ENCODE data around the gene ARMC2. TPM values are rescaled to one million over a fixed set of nuclear protein-coding genes. Genes with fewer than 3 reads are reported as not detected.

Gene ARMC2
- total RNA-seq, 2 experiments from 2014 or later: 5.2 to 5.7 TPM

GRCh38 chr6:108846628-108847027, 1.6 kb upstream of the ARMC2 start:
- DNase-seq: no peak
- TF ChIP-seq, protein P1, sequence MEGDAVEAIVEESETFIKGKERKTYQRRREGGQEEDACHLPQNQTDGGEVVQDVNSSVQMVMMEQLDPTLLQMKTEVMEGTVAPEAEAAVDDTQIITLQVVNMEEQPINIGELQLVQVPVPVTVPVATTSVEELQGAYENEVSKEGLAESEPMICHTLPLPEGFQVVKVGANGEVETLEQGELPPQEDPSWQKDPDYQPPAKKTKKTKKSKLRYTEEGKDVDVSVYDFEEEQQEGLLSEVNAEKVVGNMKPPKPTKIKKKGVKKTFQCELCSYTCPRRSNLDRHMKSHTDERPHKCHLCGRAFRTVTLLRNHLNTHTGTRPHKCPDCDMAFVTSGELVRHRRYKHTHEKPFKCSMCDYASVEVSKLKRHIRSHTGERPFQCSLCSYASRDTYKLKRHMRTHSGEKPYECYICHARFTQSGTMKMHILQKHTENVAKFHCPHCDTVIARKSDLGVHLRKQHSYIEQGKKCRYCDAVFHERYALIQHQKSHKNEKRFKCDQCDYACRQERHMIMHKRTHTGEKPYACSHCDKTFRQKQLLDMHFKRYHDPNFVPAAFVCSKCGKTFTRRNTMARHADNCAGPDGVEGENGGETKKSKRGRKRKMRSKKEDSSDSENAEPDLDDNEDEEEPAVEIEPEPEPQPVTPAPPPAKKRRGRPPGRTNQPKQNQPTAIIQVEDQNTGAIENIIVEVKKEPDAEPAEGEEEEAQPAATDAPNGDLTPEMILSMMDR (IDR thresholded peaks at IDR 0.05): no peak
- Mint-ChIP-seq H3K27ac (peak overlapping the region; percentile 14), H3K36me3 (ENCODE audit: low read depth) (no peaks in the 10 kb centered on the region), H3K4me3 (peak overlapping the region; percentile 70), H3K4me1 (ENCODE audit: low read depth) (peaks cover 35% of the 10 kb centered on the region), H3K27me3 (peaks cover 3% of the 10 kb centered on the region), H3K9me3 (no peaks in the 10 kb centered on the region)
- CTCF ChIA-PET: no interaction called here
- intact Hi-C loops (cut with DNase I, micrococcal nuclease): loop anchor here in 1 of 2 experiments (5.0 to 10.0 kb wide), 4 partner anchors 166 to 772 kb away; partner anchors contain the start of genes OSTM1, SESN1 and ZBTB24
- Histone ChIP-seq H3K36me3 (ENCODE audit: insufficient read depth, low read length) (no peaks in the 10 kb centered on the region), H3K27ac (ENCODE audit: low read depth in 1 of 2, low read length in 2 of 2) (no peak overlapping the region), H3K27me3 (ENCODE audit: control insufficient read depth in 1 of 2, insufficient read depth in 2 of 2, low read length in 2 of 2) (no peaks in the 10 kb centered on the region), H3K9me3 (ENCODE audit: control insufficient read depth in 1 of 2, insufficient read depth in 1 of 2, low read length in 2 of 2) (no peaks in the 10 kb centered on the region), H3K4me3 (ENCODE audit: low read length) (no peak overlapping the region), H3K4me1 (ENCODE audit: insufficient read depth, low read length) (peaks cover 16% of the 10 kb centered on the region)
- ATAC-seq (ENCODE audit: poor library complexity): no peak
- POLR2A ChIA-PET: interaction anchor here (1.2 to 1.8 kb wide), 3 partner anchors 10 to 227 kb away, joined by 3 to 6 read pairs (median 3); no protein-coding TSS in a partner anchor

- H3K36me3 Mint-ChIP-seq (ENCODE audit: low read depth): no peaks in the 10 kb centered on the region
- H3K4me3 Mint-ChIP-seq: peak overlapping the region; percentile 92
- no peaks in the 10 kb centered on the region for H3K27me3 Mint-ChIP-seq
- intact Hi-C loops (cut with DNase I, micrococcal nuclease): loop anchor here in 1 of 2 experiments (1.0 to 10.0 kb wide), 5 partner anchors 165 to 773 kb away; partner anchors contain the start of genes OSTM1, SESN1 and ZBTB24
- no peaks in the 10 kb centered on the region for H3K36me3 ChIP-seq (ENCODE audit: insufficient read depth, low read length)
- no peaks in the 10 kb centered on the region for H3K27me3 ChIP-seq (ENCODE audit: control insufficient read depth in 1 of 2, insufficient read depth in 2 of 2, low read length in 2 of 2)
- ATAC-seq (ENCODE audit: poor library complexity) (no peak), DNase-seq (peak in 1 of 14 experiments; percentile 23)
- no peaks in the 10 kb centered on the region for H3K9me3 ChIP-seq (ENCODE audit: control insufficient read depth in 1 of 2, insufficient read depth in 1 of 2, low read length in 2 of 2)
- peak overlapping the region; percentile 67 for H3K4me3 ChIP-seq (ENCODE audit: low read length)
- TF ChIP-seq, protein P1 (IDR thresholded peaks at IDR 0.05): no peak
- peaks cover 16% of the 10 kb centered on the region for H3K4me1 ChIP-seq (ENCODE audit: insufficient read depth, low read length)
- peak overlapping the region; percentile 88 for H3K27ac Mint-ChIP-seq
- ChIA-PET CTCF (interaction anchor here (0.9 to 1.0 kb wide), 2 partner anchors 12 to 226 kb away, joined by 3 to 6 read pairs; no protein-coding TSS in a partner anchor), POLR2A (interaction anchor here (0.7 to 2.0 kb wide), 18 partner anchors 9 to 587 kb away, joined by 3 to 26 read pairs (median 4); partner anchors contain the start of genes CD164, CEP57L1, SESN1 and SNX3)
- H3K27ac ChIP-seq (ENCODE audit: low read depth in 1 of 2, low read length in 2 of 2): peak overlapping the region; percentile 51 to 61
- H3K9me3 Mint-ChIP-seq: no peaks in the 10 kb centered on the region
- H3K4me1 Mint-ChIP-seq (ENCODE audit: low read depth): peaks cover 35% of the 10 kb centered on the region
Measured at GRCh38 chr6:108847738-108848115, 495 bp upstream of the ARMC2 start.

GRCh38 chr6:108850669-108851465, 2.6 kb downstream of the ARMC2 start:
- POLR2A ChIA-PET: no interaction called here
- peaks cover 35% of the 10 kb centered on the region for H3K4me1 Mint-ChIP-seq (ENCODE audit: low read depth)
- no peaks in the 10 kb centered on the region for H3K27me3 Mint-ChIP-seq
- Histone ChIP-seq H3K4me1 (ENCODE audit: insufficient read depth, low read length) (peaks cover 16% of the 10 kb centered on the region), H3K4me3 (ENCODE audit: low read length) (no peak overlapping the region), H3K36me3 (ENCODE audit: insufficient read depth, low read length) (peaks cover 14% of the 10 kb centered on the region), H3K9me3 (ENCODE audit: control insufficient read depth in 1 of 2, insufficient read depth in 1 of 2, low read length in 2 of 2) (no peaks in the 10 kb centered on the region), H3K27ac (ENCODE audit: low read depth in 1 of 2, low read length in 2 of 2) (no peak overlapping the region), H3K27me3 (ENCODE audit: control insufficient read depth in 1 of 2, insufficient read depth in 2 of 2, low read length in 2 of 2) (no peaks in the 10 kb centered on the region)
- no peak for DNase-seq
- CTCF ChIA-PET: interaction anchor here (1.6 kb wide), 1 partner anchor 51 kb away, joined by 4 read pairs; no protein-coding TSS in a partner anchor
- intact Hi-C loops (cut with DNase I, micrococcal nuclease): no loop called here
- no peaks in the 10 kb centered on the region for H3K9me3 Mint-ChIP-seq
- H3K27ac Mint-ChIP-seq: peak overlapping the region; percentile 49
- H3K36me3 Mint-ChIP-seq (ENCODE audit: low read depth): peaks cover 26% of the 10 kb centered on the region
- ATAC-seq (ENCODE audit: poor library complexity): no peak
- peak overlapping the region; percentile 12 for H3K4me3 Mint-ChIP-seq
- TF ChIP-seq, protein P1 (IDR thresholded peaks at IDR 0.05): no peak
